Measurements from ENCODE around the gene LDAF1. TPM values are rescaled to one million over a fixed set of nuclear protein-coding genes. Genes with fewer than 3 reads are reported as not detected.
"Not testable (repeated sequence)": the region's sequence is repeated elsewhere in the genome, so short reads cannot be mapped to it uniquely, and the experiment has no call there.

LDAF1 gene
- total RNA-seq, 2 donors from 2014 or later, result 4.9 to 32.4 TPM

GRCh38 chr16:21192991-21193390, 34.5 kb downstream of the LDAF1 start:
- no peak for DNase-seq
- peaks cover 8% of the 10 kb centered on the region for H3K4me1 ChIP-seq
- intact Hi-C loops (cut with DNase I), result loop anchor here (5.0 kb wide), 1 partner anchor 104 kb away; no protein-coding TSS in a partner anchor
- no peak for TF ChIP-seq CTCF (IDR thresholded peaks at IDR 0.05)
- H3K9me3 ChIP-seq, result no peaks in the 10 kb centered on the region
- 77 to 85% methylated on average over 1 of the region's 1 CpG for WGBS, 2 donors
- ATAC-seq, result no peak
- no peak overlapping the region for H3K4me3 ChIP-seq
- no peak overlapping the region for H3K27ac ChIP-seq
- no peaks in the 10 kb centered on the region for H3K27me3 ChIP-seq
- no peaks in the 10 kb centered on the region for H3K36me3 ChIP-seq (replicated peaks in 1 of 2; ENCODE audit: insufficient read depth in 1 of 2, low read depth in 2 of 2)

- H3K4me3 ChIP-seq, result no peak overlapping the region
- ATAC-seq, result no peak
- no peaks in the 10 kb centered on the region for H3K4me1 ChIP-seq
- intact Hi-C loops (cut with DNase I), result loop anchor here (5.0 kb wide), 1 partner anchor 102 kb away; no protein-coding TSS in a partner anchor
- H3K27ac ChIP-seq, result no peak overlapping the region
- TF ChIP-seq CTCF (IDR thresholded peaks at IDR 0.05), result no peak
- no peak for TF ChIP-seq POLR2A (IDR thresholded peaks at IDR 0.05)
- H3K36me3 ChIP-seq (replicated peaks in 1 of 2; ENCODE audit: insufficient read depth in 1 of 2, low read depth in 2 of 2), result no peaks in the 10 kb centered on the region
- H3K9me3 ChIP-seq, result no peaks in the 10 kb centered on the region
- H3K27me3 ChIP-seq, result no peaks in the 10 kb centered on the region
- WGBS, 2 donors, result 41 to 42% methylated on average over 3 to 6 of the region's 6 CpGs
- no peak for DNase-seq
These were observed 36.4 kb downstream of the LDAF1 start for GRCh38 chr16:21194771-21195301.

GRCh38 chr16:21195330-21195729, 36.9 kb downstream of the LDAF1 start:
- ATAC-seq; H3K27ac ChIP-seq; H3K4me3 ChIP-seq; H3K9me3 ChIP-seq; H3K36me3 ChIP-seq (replicated peaks in 1 of 2; ENCODE audit: insufficient read depth in 1 of 2, low read depth in 2 of 2); intact Hi-C loops (cut with DNase I); H3K27me3 ChIP-seq; H3K4me1 ChIP-seq; DNase-seq: not testable (repeated sequence)
- WGBS, 2 donors, result 75 to 80% methylated on average over 8 of the region's 8 CpGs

GRCh38 chr16:21197112-21197511, 38.6 kb downstream of the LDAF1 start:
- H3K27me3 ChIP-seq, result no peaks in the 10 kb centered on the region
- H3K9me3 ChIP-seq, result no peaks in the 10 kb centered on the region
- ATAC-seq (no peak), DNase-seq (no peak)
- TF ChIP-seq CTCF (IDR thresholded peaks at IDR 0.05) (no peak), POLR2A (IDR thresholded peaks at IDR 0.05) (no peak)
- no peak overlapping the region for H3K27ac ChIP-seq
- no peaks in the 10 kb centered on the region for H3K36me3 ChIP-seq (replicated peaks in 1 of 2; ENCODE audit: insufficient read depth in 1 of 2, low read depth in 2 of 2)
- intact Hi-C loops (cut with DNase I), result no loop called here
- no peaks in the 10 kb centered on the region for H3K4me1 ChIP-seq
- H3K4me3 ChIP-seq, result no peak overlapping the region
- WGBS, 2 donors, result 67 to 85% methylated on average over 1 of the region's 1 CpG

GRCh38 chr16:21197621-21198020, 39.1 kb downstream of the LDAF1 start:
- no peaks in the 10 kb centered on the region for H3K9me3 ChIP-seq
- ATAC-seq (no peak), DNase-seq (no peak)
- no peaks in the 10 kb centered on the region for H3K36me3 ChIP-seq (replicated peaks in 1 of 2; ENCODE audit: insufficient read depth in 1 of 2, low read depth in 2 of 2)
- 59 to 75% methylated on average over 3 of the region's 3 CpGs for WGBS, 2 donors
- H3K27ac ChIP-seq, result no peak overlapping the region
- H3K4me1 ChIP-seq, result no peaks in the 10 kb centered on the region
- TF ChIP-seq POLR2A (IDR thresholded peaks at IDR 0.05), result no peak
- no peaks in the 10 kb centered on the region for H3K27me3 ChIP-seq
- H3K4me3 ChIP-seq, result no peak overlapping the region
- intact Hi-C loops (cut with DNase I), result no loop called here

GRCh38 chr16:21199607-21200218, 41.2 kb downstream of the LDAF1 start:
- H3K27me3 ChIP-seq, result no peaks in the 10 kb centered on the region
- no peak for ATAC-seq
- WGBS, 2 donors, result 62 to 67% methylated on average over 5 of the region's 5 CpGs
- H3K36me3 ChIP-seq (replicated peaks in 1 of 2; ENCODE audit: insufficient read depth in 1 of 2, low read depth in 2 of 2), result no peaks in the 10 kb centered on the region
- no peak overlapping the region for H3K4me3 ChIP-seq
- no peak for DNase-seq
- intact Hi-C loops (cut with DNase I), result no loop called here
- no peaks in the 10 kb centered on the region for H3K4me1 ChIP-seq
- H3K27ac ChIP-seq, result no peak overlapping the region
- TF ChIP-seq POLR2A (IDR thresholded peaks at IDR 0.05) (no peak), CTCF (IDR thresholded peaks at IDR 0.05) (no peak)
- H3K9me3 ChIP-seq, result no peaks in the 10 kb centered on the region
